SK-N-SH (cell line): Measurements from ENCODE around the gene P2RX3. TPM values are rescaled to one million over a fixed set of nuclear protein-coding genes. Genes with fewer than 3 reads are reported as not detected.

ENCODE experiments used
- CTCF ChIA-PET: fragments of 300-600, 350-600 bp; formaldehyde crosslinking; extraction: SDS; loops from one replicate; lab custom pipeline; 2021; lab: Yijun Ruan, JAX
- POLR2A ChIA-PET: fragments of 350-600 bp; sonication (Branson Sonifier 250); formaldehyde crosslinking; extraction: SDS; loops from one replicate; lab custom pipeline; 2020; ENCODE audit warnings: antibody characterized with exemption, inconsistent platforms; lab: Yijun Ruan, JAX
- DNase-seq: peaks from one replicate; pipeline ENCODE4 v3.0.0; 2012
- H2AFZ ChIP-seq: fragments of 200-600 bp; sonication (generic); 2 replicates; pipeline ENCODE4 v1.8.1; 2016; ENCODE audit warnings: antibody characterized with exemption, mild to moderate bottlenecking, low read depth
- H3F3A ChIP-seq: fragments of 200-600 bp; sonication (generic); replicated peaks from 2 replicates; pipeline ENCODE3; 2016; ENCODE audit warnings: antibody characterized with exemption, mild to moderate bottlenecking; ENCODE audit not compliant: insufficient read depth
- H3K27ac ChIP-seq, 2 experiments: fragments of 200-500 bp in 1 of 2; fragments of 200-600 bp in 1 of 2; sonication (Bioruptor generic) in 1 of 2; sonication (generic), shearing (Covaris generic) in 1 of 2; 2 replicates each; pipeline versions ENCODE4 v1.5.1 to v1.6.1; 2014 to 2016; ENCODE audit warnings: low read depth in 2 of 2, inconsistent platforms in 1 of 2, low read length in 1 of 2, mild to moderate bottlenecking in 1 of 2, mixed read lengths in 1 of 2
- H3K27me3 ChIP-seq: fragments of 200-600 bp; sonication (generic), shearing (Covaris generic); 2 replicates; pipeline ENCODE4 v1.6.1; 2016; ENCODE audit warnings: mixed run types; ENCODE audit not compliant: insufficient read depth
- H3K36me3 ChIP-seq, 2 experiments: fragments of 200-500 bp in 1 of 2; fragments of 200-600 bp in 1 of 2; sonication (Bioruptor generic) in 1 of 2; sonication (generic) in 1 of 2; replicated peaks in 1 of 2; 2 replicates each; pipeline versions ENCODE3 to v1.5.1; 2014 to 2016; ENCODE audit warnings: low read length in 1 of 2, mild to moderate bottlenecking in 1 of 2; ENCODE audit not compliant: insufficient read depth in 2 of 2, control insufficient read depth in 1 of 2
- H3K4me1 ChIP-seq, 2 experiments: fragments of 200-500 bp in 1 of 2; fragments of 200-600 bp in 1 of 2; sonication (Bioruptor generic) in 1 of 2; sonication (generic), shearing (Covaris generic) in 1 of 2; 2 replicates each; pipeline versions ENCODE4 v1.5.1 to v1.6.1; 2014 to 2016; ENCODE audit warnings: low read depth in 1 of 2, low read length in 1 of 2, mixed run types in 1 of 2; ENCODE audit not compliant: insufficient read depth in 2 of 2, control insufficient read depth in 1 of 2
- H3K4me2 ChIP-seq: fragments of 200-600 bp; sonication (generic), shearing (Covaris generic); 2 replicates; pipeline ENCODE4 v1.6.1; 2017; ENCODE audit warnings: mixed run types
- H3K4me3 ChIP-seq, 2 experiments: fragments of 200-500 bp in 1 of 2; fragments of 200-600 bp in 1 of 2; sonication (Bioruptor generic) in 1 of 2; sonication (generic), shearing (Covaris generic) in 1 of 2; 2 replicates each; pipeline versions ENCODE4 v1.5.1 to v1.8.1; 2014 to 2016; ENCODE audit warnings: low read depth in 2 of 2, inconsistent platforms in 1 of 2, low read length in 1 of 2, mild to moderate bottlenecking in 1 of 2, mixed read lengths in 1 of 2, moderate library complexity in 1 of 2
- H3K79me2 ChIP-seq: fragments of 200-600 bp; sonication (generic); 2 replicates; pipeline ENCODE4 v1.8.1; 2017; ENCODE audit warnings: mild to moderate bottlenecking; ENCODE audit not compliant: insufficient read depth
- H3K9ac ChIP-seq: fragments of 200-600 bp; sonication (generic); 2 replicates; pipeline ENCODE4 v1.6.1; 2017; ENCODE audit warnings: mixed run types
- H3K9me2 ChIP-seq: fragments of 200-600 bp; sonication (generic); 2 replicates; pipeline ENCODE4 v1.6.1; 2017; ENCODE audit warnings: mixed run types
- H3K9me3 ChIP-seq: fragments of 200-600 bp; sonication (generic); 2 replicates; pipeline ENCODE4 v1.6.1; 2017; ENCODE audit warnings: mixed run types, mild to moderate bottlenecking, moderate library complexity
- H4K20me1 ChIP-seq: fragments of 200-600 bp; sonication (generic); 2 replicates; pipeline ENCODE4 v1.6.1; 2017; ENCODE audit warnings: mild to moderate bottlenecking, mixed run types; ENCODE audit not compliant: insufficient read depth
- EP300 ChIP-seq, 2 experiments: IDR thresholded peaks; 2 replicates each; pipeline versions ENCODE4 v1.4.0 to v1.6.1; 2012; ENCODE audit warnings: borderline replicate concordance in 1 of 2, low read depth in 1 of 2, low read length in 1 of 2
- EZH2phosphoT487 ChIP-seq: fragments of 200-600 bp; sonication (generic); IDR thresholded peaks from 2 replicates; pipeline ENCODE4 v1.6.1; 2017; ENCODE audit warnings: low read depth, mixed run types, mild to moderate bottlenecking, antibody characterized with exemption, moderate library complexity, borderline replicate concordance
- GATA2 ChIP-seq: sonication (generic); formaldehyde crosslinking; IDR thresholded peaks from 2 replicates; pipeline ENCODE4 v1.5.0; 2020; ENCODE audit warnings: mild to moderate bottlenecking, missing genetic modification reagents
- MAX ChIP-seq: IDR thresholded peaks from 2 replicates; pipeline ENCODE4 v1.4.0; 2012; ENCODE audit warnings: low read depth
- POLR2AphosphoS5 ChIP-seq: IDR thresholded peaks from 2 replicates; pipeline ENCODE4 v1.6.1; 2012; ENCODE audit warnings: low read depth, low read length
- REST ChIP-seq: IDR thresholded peaks from 2 replicates; pipeline ENCODE4 v1.6.1; 2012; ENCODE audit warnings: mild to moderate bottlenecking, low read depth, low read length, moderate library complexity
- RFX5 ChIP-seq: IDR thresholded peaks from 2 replicates; pipeline ENCODE4 v1.6.1; 2012; ENCODE audit warnings: mild to moderate bottlenecking, improper control_type of control experiment, low read length
- SIN3A ChIP-seq: IDR thresholded peaks from 2 replicates; pipeline ENCODE4 v1.6.1; 2012; ENCODE audit warnings: low read depth, mild to moderate bottlenecking, low read length, moderate library complexity, borderline replicate concordance
- SMC3 ChIP-seq: IDR thresholded peaks from 2 replicates; pipeline ENCODE4 v1.6.1; 2012; ENCODE audit warnings: low read depth, low read length, improper control_type of control experiment
- TCF12 ChIP-seq: IDR thresholded peaks from 2 replicates; pipeline ENCODE4 v1.4.0; 2012
- TEAD4 ChIP-seq: IDR thresholded peaks from 2 replicates; pipeline ENCODE4 v1.4.0; 2012; ENCODE audit warnings: mild to moderate bottlenecking, borderline replicate concordance; ENCODE audit not compliant: insufficient read depth
- USF2 ChIP-seq: fragments of 150-350 bp; IDR thresholded peaks from 2 replicates; pipeline ENCODE4 v1.6.1; 2017; ENCODE audit warnings: antibody characterized with exemption, low read length, low read depth, borderline replicate concordance
- YY1 ChIP-seq: IDR thresholded peaks from 2 replicates; pipeline ENCODE4 v1.4.0; 2012; ENCODE audit warnings: low read depth, mild to moderate bottlenecking
- whole genome bisulfite sequencing: methylation state at CpG from one replicate; pipeline ENCODE4 v1.1.6; 2017; ENCODE audit warnings: low lambda C conversion rate; 5-methylcytosine and 5-hydroxymethylcytosine counted together
- polyA plus RNA-seq, 3 experiments: library from polyadenylated mRNA; depleted of rRNA; stranded (reverse); fragments of >200 nt; gene quantifications; 2 replicates each; pipeline ENCODE4 v1.2.3, GENCODE V29; 2012
- TF ChIP-seq, protein P1 (sequence below): fragments of 150-350 bp; IDR thresholded peaks from 2 replicates; pipeline ENCODE4 v1.6.1; 2016; ENCODE audit warnings: mild to moderate bottlenecking, low read depth, low read length

P2RX3 gene
- polyA plus RNA-seq, 1 of the 3 experiments (the other 2 are of a cell fraction): not detected

DNA sequence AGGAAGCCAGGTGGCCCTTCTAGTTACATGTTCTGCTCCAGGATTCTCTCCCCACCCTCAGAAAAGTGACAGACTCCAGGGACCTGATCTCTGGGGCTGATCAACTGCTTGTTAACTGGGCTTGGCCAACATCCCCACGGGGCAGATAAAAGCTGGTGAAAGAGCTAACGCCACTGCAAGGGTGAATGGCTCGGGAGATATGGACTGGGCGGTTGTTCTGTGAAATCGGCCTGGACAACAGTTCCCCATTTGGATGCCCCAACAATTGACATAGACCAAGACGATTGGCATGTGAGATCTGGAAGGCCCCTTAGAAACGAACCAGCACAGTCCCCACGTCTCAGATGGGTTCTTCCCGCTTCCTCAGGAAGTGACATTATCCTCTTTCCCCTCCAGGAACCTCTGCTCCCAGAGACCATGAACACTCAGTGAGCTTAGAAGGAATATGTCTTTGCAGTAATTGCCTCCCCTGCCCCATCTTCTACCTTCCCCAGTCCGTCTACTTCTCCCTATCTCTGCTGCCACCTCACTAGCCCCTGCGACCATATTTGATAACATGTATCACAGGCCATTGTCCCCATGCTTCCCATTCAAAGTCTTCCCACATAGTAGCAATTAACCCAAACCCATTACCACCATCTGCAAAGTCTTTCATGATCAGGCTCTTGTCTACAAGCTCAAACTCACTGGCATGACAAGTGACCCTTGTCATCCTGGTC lies 57.9 kb downstream of the P2RX3 start (continued):
- no peak for TF ChIP-seq SIN3A
- TF ChIP-seq MAX: no peak
- TF ChIP-seq, all 33 proteins: peak for 0

- ChIA-PET POLR2A (no interaction called here), CTCF (interaction anchor here (1.3 to 1.5 kb wide), 2 partner anchors 14 to 20 kb away, joined by 3 read pairs; no protein-coding TSS in a partner anchor)
- no peaks in the 10 kb centered on the region for H3K36me3 ChIP-seq
- DNase-seq: no peak
- H3K27me3 ChIP-seq: peaks cover 22% of the 10 kb centered on the region; the same call in 1 of the 2 replicates
- no peaks in the 10 kb centered on the region for H3F3A ChIP-seq
- H3K4me1 ChIP-seq: no peaks in the 10 kb centered on the region; a peak in 1 of 4 replicates
- H3K4me2 ChIP-seq: no peak overlapping the region
- no peaks in the 10 kb centered on the region for H3K79me2 ChIP-seq
- H3K9ac ChIP-seq: no peak overlapping the region
- H3K9me2 ChIP-seq: no peaks in the 10 kb centered on the region
- H4K20me1 ChIP-seq: no peaks in the 10 kb centered on the region
- H2AFZ ChIP-seq: no peak overlapping the region
- H3K4me3 ChIP-seq: no peak overlapping the region
- H3K9me3 ChIP-seq: no peaks in the 10 kb centered on the region
- no peak overlapping the region for H3K27ac ChIP-seq
- 10% methylated on average over 2 of the region's 2 CpGs for WGBS
- TF ChIP-seq SMC3 (no peak), YY1 (no peak), TEAD4 (no peak), EZH2phosphoT487 (no peak), SIN3A (no peak), REST (no peak), EP300 (IDR thresholded peaks at IDR 0.05; ENCODE audit: borderline replicate concordance in 1 of 2, low read depth in 1 of 2, low read length in 1 of 2) (no peak), POLR2AphosphoS5 (no peak), GATA2 (CRISPR knock-in tag) (no peak), RFX5 (no peak), TCF12 (no peak), USF2 (no peak)
- TF ChIP-seq, protein P1, sequence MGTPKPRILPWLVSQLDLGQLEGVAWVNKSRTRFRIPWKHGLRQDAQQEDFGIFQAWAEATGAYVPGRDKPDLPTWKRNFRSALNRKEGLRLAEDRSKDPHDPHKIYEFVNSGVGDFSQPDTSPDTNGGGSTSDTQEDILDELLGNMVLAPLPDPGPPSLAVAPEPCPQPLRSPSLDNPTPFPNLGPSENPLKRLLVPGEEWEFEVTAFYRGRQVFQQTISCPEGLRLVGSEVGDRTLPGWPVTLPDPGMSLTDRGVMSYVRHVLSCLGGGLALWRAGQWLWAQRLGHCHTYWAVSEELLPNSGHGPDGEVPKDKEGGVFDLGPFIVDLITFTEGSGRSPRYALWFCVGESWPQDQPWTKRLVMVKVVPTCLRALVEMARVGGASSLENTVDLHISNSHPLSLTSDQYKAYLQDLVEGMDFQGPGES: no peak
Observed at GRCh38 chr11:57396744-57397143, 58.6 kb downstream of the P2RX3 start.
